T47D (cell line): ENCODE data around the gene TMEM185B.
"Not testable (repeated sequence)": the region's sequence is repeated elsewhere in the genome, so short reads cannot be mapped to it uniquely, and the experiment has no call there.

ENCODE experiments used
- DNase-seq, 2 experiments: peaks; one replicate each; pipeline versions ENCODE4 v3.0.0 to v3.0.0-alpha.2; 2011 to 2012; ENCODE audit warnings: low read depth in 1 of 2, low spot score in 1 of 2
- JUND ChIP-seq: IDR thresholded peaks from 2 replicates; pipeline ENCODE4 v1.6.1; 2012; ENCODE audit warnings: low read depth
- in situ Hi-C: cut with HindIII; loops from 2 replicates; pipeline ENCODE4 v1.10.0; 2016; ENCODE audit warnings: low sequenced_read_pairs, low pct_unique_long_range_greater_than_20kb

Gene TMEM185B

GRCh38 chr2:120206022-120206581 lies 17.1 kb downstream of the TMEM185B start:
- no peak for DNase-seq
- no peak for TF ChIP-seq JUND
- in situ Hi-C loops = no loop called here

GRCh38 chr2:120204945-120205670 lies 18.1 kb downstream of the TMEM185B start:
- in situ Hi-C loops = no loop called here
- DNase-seq = no peak
- TF ChIP-seq JUND = no peak

- in situ Hi-C loops = no loop called here
- no peak for TF ChIP-seq JUND
Measured at GRCh38 chr2:120204417-120204816, 18.8 kb downstream of the TMEM185B start.

GRCh38 chr2:120204022-120204405 lies 19.2 kb downstream of the TMEM185B start:
- no peak for TF ChIP-seq JUND
- no peak for DNase-seq
- in situ Hi-C loops = no loop called here

More at GRCh38 chr2:120204417-120204816, 18.8 kb downstream of the TMEM185B start:
- no peak for DNase-seq

- no peak for DNase-seq
- TF ChIP-seq JUND = no peak
- in situ Hi-C loops = no loop called here
Measured at GRCh38 chr2:120203251-120204021, 19.8 kb downstream of the TMEM185B start.

- not testable (repeated sequence) for DNase-seq
Measured at GRCh38 chr2:120199817-120200459, 23.3 kb downstream of the TMEM185B start.

GRCh38 chr2:120195553-120195952 lies 27.6 kb downstream of the TMEM185B start:
- TF ChIP-seq JUND = no peak
- DNase-seq = no peak
- in situ Hi-C loops = no loop called here

More at GRCh38 chr2:120199817-120200459, 23.3 kb downstream of the TMEM185B start:
- in situ Hi-C loops = not testable (repeated sequence)

- no peak for DNase-seq
- in situ Hi-C loops = no loop called here
- TF ChIP-seq JUND = no peak
Measured at GRCh38 chr2:120192280-120192679, 30.9 kb downstream of the TMEM185B start.

GRCh38 chr2:120189189-120189588 lies 34.0 kb downstream of the TMEM185B start:
- in situ Hi-C loops = no loop called here
- no peak for DNase-seq
- TF ChIP-seq JUND = no peak

GRCh38 chr2:120182019-120182560 lies 41.1 kb downstream of the TMEM185B start:
- in situ Hi-C loops = no loop called here
- TF ChIP-seq JUND = no peak

GRCh38 chr2:120180066-120180465 lies 43.1 kb downstream of the TMEM185B start:
- DNase-seq = no peak
- in situ Hi-C loops = no loop called here
- no peak for TF ChIP-seq JUND

More at GRCh38 chr2:120182019-120182560, 41.1 kb downstream of the TMEM185B start:
- no peak for DNase-seq

GRCh38 chr2:120179396-120179795 lies 43.8 kb downstream of the TMEM185B start:
- no peak for DNase-seq
- no peak for TF ChIP-seq JUND
- in situ Hi-C loops = no loop called here

- no peak for DNase-seq
- TF ChIP-seq JUND = no peak
- in situ Hi-C loops = no loop called here
Measured at GRCh38 chr2:120177973-120178372, 45.2 kb downstream of the TMEM185B start.
